ENCODE measurements around the gene TTLL5.

TTLL5 gene

DNA sequence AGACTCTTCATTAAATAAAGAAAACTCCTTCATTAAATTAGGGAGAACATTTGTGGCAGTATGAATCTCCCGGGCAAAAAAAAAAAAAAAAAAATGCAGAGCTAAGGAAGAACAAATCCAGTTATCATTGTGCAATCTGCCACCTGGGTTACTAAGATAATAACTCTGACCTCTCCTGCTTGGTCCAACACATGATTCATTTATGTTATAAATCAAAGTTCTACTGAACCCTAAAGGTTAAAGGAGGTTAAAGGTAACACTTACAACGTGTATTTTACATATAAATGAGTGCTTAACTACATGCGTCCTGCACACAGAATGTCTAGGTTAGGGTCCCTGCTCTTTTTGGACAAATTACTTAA lies 316.5 kb downstream of the TTLL5 start:
- FAIRE-seq, result no peak

DNA sequence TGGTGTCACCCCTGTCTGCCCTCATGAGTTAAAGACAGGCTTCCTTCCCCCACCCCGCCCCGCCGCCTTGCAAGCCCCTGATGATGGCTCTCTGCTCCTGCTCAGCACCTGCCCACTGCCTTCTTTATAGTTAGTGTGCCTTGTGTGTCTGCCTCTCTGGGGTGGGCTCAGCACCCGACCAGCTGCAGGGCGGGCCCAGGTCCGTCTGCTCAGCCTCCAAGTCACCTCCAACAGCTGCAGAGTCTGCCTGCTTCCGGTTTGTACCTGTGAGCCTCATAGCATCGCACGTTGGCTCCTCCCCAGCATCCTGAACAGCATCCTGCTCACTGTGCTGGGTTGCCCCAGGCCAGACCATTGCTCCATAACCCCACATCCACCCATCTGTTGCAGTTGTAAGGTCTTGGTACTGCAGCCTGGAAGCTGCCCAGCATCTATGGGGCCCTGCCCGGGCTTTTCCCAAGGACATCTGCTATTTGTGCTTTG lies 317.2 kb downstream of the TTLL5 start:
- no peak for FAIRE-seq

DNA sequence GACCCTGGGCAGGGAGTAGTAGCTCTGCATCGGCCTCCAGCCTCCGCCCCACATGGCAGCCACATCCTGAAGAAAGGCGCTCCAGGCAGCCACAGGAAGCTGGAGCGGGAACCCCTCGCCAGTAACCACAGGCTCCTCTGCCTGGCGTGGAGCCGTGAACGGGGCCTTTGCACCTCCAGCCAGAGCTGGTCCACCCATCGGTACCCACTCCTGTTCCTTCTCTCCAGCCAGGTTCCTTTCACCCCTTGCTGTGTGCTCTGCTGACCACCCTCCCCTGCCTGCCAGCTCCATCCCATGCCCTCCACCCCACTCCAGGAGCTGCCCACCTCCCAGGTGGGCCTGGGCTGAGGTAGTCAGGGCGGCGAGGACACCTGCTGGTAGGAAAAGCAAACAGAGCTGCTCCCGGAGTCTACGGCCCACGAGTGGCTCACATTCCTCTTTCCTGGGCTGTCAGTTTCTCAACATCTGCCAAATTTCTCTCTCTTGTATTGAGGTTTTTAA lies 318.1 kb downstream of the TTLL5 start:
- FAIRE-seq, result no peak

DNA sequence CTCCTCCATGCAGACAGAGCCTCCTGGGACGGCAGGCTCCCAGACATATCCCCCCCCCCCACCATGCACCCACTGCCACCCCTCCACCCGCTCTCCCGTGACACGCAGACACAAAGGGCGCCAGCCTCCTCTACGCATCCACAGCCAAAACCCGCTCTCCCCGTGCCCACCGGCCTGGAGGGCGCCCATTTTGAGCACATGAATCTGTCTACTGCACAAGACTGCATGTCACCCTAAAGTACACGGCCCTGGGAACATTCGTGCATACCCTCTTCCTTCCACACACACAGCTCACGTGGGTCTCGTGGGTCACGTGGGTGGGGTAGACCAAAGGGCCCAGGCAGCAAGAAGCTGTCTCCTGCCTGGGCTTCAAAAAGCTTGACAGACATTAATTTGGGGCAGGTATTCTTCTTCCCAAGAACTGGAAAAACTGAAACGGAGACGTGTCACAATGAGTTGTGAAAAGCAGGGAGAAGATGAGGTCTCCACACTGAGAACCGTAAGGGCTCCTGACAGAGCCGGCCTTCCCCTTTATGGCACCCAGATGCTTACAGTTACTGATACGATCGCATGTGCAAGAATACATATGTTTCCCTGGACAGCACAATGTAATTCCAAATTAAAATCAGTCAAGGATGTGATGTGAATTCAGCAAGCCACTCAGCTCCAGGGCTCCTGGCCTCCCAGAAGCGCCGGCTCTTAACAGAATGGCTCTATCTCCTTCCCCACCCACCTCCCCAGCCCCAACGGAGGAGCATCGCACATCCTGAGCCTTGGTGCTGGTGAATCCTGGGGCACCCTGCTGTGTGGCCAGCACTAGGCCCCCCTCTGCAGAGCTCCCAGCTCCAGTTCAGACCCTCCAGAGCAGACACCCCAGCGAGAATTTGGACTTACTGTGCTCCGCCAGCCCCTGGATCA lies 318.9 kb downstream of the TTLL5 start:
- FAIRE-seq, result no peak

DNA sequence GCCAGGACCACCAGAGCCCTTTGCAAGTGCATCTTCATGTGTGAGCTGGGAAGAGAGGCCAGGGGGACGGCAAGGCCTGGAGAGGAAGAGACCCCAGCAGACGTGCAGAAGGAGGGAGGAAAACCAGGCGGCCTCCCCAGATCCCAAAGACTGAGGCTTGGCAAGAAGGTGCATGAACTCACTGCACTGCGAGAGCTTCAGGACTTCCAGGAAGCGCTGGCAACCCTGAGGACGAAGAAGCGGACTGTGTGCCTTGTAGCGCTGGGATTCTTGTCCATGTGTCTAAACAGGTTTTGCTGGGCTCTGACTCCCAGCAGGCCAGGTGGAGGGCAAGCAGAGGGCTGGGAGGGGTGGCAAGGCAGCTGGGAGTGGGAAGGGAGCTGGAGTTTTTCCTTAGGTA lies 319.8 kb downstream of the TTLL5 start:
- FAIRE-seq, result no peak

DNA sequence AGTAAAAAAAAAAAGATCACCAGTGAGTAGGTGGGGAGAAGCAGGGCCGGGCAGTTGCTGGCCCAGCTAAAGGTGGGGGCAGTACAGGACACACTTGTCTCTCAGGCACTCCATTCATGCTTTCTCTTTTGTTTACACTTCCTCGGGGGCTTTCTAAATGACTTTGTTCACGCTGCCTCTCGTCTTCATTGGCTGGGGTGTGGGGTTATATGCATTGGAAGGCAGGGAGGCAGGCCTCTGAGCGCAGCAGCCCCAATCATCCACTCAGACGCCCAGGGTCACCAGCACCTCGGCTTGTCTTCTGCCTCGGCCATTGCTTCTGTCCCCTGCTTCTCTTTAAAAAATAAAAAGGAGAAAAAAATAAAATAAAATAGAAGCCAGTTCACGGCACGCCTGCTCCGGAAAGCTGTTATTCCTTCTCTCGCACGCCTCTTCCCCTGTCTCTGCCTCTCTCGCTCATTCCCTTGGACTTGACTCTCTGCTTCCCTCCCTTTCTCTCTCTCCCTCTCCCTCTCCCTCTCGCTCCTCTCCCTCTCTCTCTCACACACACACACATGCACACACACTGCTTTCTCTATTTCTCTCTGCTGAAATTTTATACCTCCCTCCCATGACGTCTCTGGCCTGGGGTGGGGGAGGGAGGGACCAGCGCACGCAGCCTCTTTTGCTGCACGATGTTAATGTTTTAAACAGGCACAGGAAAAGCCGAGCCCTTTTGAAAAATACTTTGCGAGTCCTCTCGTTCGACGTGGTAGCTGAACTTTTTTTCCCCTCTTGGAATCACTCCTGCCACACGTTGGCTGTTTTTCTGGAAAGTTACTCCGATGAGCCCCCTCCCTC lies 320.6 kb downstream of the TTLL5 start, which contains the start of gene TGFB3:
Gene TGFB3, minus strand, starts transcription at position 570 of the 840 bp plus-strand sequence. CDS start 1,102 bp downstream, outside the sequence.
- FAIRE-seq, result no peak

DNA sequence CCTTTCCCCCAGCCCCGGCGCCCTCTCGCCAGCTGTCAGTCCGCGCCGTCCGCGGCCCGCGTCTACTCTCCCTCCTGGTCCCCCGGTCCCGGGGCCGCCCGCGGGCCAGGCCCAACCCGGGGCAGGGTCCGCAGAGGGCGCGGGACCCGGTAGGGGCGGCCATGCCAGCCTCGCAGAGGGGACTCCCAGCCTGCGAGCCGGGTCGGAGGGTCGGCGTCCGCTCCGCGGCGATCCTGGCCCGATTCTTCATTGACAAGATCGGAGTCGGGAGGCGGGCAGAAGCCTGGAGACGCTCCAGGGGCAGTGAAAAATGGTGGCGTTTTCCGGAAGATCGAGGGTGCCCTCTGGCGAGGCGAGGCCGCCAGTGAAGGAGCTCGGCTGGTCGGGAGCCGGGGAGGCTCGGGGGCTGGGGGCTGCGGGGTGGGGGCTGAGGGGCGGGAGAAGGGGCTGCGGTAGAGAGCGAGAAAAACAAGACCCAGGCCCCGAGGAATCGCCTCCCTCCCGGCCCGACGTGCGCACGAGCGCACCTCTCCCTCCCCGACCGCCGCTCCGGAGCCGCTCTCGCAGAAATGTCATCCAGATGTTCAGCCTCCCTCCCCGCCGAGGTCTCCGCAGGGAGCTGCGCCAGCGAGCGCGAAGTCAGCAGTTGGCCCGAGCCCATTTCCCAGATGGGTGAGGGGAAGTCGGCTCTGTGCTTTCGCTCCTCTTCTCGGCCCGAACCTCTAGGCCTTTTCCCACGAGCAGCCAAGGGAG lies 321.4 kb downstream of the TTLL5 start:
- FAIRE-seq, result no peak

DNA sequence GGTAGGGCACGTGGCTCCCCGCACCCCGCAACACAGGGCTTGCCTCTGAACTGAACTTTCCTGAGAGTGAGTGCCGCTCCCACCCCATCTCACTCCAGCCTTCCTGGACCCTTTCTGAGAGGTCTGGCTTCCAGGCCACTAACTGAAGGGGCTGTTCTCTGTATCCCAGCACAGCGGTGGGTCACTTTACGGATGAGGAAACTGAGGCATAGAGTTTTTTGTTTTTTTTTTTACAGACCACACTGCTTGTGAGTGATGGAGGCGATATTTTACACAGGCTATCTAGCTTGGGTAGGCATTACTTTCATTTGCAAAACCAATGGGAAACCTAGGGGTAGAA lies 321.9 kb downstream of the TTLL5 start:
- FAIRE-seq, result no peak

DNA sequence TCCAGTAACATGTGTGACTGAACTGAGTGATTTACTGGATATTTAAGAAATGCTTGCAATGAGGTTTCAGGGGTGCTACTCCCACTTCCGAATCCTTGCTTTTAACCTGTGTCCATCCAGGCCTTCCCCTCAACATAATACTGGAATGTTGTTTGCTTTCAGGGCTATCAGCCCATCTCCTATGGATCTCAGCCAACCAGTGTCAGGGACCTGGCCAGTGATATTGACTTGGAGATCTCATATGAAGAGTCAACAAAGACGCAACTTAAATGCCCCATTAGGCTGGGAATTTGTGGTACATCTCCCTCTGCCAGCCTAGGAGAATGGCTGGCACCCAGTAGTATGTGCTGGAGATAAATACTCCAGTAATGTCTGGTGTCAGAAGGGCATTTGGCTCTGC lies 323.6 kb downstream of the TTLL5 start:
- FAIRE-seq, result no peak

DNA sequence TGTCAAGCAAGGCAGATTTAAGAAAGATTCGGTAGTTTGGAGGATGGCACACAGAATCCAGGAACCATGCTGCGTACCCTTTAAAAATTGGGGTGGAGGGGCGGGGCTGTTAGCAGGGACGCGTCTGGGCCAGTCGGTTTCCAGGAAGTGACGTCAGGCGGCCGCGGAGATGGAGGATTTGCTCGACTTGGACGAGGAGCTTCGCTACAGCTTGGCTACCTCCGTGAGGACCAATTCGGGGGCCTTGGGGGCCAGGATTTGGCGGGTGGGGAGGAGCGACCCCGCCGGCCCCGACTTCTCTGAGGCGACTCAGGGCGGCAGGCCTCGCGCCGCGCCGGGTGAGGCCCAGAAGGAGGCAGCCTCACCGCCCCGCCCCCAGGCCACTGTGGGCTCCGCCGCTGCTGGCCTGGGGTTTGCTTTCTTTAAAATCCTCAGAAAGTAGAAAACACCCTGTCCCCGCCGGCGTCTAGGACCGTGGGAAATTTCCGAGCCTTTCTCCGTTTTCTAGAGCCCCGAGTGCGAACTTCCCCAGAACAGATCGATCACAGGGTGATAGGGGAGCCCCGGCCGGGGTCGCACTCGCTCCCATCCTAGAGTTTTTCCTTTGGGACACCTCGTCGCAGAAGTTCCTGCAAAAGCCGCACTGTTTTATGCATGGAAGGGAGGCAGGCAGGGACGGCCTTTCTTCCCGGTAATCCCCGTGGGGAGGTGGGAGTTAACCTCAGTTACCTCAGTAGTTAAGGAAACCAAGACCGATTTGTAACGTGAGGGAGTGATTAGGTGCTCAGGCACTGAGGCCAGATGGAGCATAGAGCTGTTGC lies 324.8 kb downstream of the TTLL5 start, which contains the start of gene IFT43:
Gene IFT43, plus strand, starts transcription at position 146 of the 821 bp plus-strand sequence. Its CDS starts 24 bp downstream, at position 170.
- no peak for FAIRE-seq

DNA sequence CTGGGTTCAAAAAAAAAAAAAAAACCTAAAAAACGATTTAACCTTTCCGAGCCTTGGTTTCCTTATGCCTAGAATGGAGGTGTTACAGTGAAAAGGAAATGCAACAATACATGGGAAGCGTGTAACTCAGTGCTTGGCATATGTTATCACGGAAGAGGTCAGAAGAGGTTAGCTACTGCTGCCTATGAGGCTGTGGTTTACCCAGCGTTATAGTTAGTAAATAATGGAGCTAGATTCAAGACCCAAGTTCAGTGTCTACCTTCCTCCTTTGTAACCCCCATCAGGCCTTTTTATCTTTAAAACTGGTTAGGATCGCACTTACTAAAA lies 325.4 kb downstream of the TTLL5 start:
- FAIRE-seq, result no peak

DNA sequence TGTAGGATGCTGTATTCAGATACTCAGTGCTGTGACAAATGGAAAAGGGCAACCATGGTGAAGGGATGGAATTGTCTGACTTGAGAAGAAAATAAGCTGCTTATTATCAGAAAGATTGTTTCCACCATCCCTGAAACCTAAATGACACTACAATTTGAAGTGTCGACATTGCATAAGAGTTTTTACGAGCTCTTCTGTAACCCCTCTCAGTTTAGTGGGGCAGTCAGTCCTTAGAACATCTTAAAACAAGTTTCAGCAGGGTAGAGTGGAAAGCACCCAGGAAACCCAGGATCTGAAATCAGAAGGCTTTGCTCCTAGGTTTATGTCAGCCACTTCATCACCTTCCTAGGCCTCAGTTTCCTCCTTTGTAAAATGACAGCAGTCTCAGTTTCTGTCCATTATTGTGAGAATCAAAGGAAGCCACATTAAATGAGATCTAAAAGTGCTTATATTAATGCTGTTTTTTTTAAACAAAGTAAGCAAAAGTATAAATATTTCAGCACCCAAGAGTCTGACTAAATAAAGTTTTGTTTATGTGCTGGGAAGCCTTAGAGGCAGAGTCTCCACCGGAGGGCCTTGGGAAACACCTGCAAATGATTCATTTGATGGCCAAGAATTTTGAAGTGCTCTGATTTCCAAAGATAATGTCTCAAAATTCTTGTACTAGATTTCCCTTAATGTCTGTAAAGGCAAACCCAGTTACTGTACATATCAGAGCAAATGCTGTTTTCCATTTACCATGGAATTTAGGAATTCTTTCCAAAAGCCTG lies 326.3 kb downstream of the TTLL5 start:
- no peak for FAIRE-seq

DNA sequence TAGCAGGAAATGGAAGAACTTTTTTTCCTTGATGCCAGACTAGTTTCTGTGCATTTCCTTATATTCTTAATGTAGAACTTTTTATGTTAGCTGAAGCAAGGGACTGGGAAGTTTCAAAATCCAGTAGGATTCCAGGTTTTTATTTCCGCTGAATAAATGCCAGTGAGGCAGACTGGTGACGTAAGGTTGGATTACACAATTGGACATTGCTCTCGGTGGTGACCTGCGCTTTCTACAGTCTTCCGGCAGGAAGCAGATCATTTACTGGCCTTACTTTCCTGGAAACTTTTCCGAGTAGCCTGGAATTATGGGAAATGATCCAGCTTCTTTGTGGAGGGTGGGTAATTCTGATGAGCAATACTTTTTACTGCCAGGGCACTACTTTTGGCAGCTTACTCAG lies 328.1 kb downstream of the TTLL5 start:
- no peak for FAIRE-seq

DNA sequence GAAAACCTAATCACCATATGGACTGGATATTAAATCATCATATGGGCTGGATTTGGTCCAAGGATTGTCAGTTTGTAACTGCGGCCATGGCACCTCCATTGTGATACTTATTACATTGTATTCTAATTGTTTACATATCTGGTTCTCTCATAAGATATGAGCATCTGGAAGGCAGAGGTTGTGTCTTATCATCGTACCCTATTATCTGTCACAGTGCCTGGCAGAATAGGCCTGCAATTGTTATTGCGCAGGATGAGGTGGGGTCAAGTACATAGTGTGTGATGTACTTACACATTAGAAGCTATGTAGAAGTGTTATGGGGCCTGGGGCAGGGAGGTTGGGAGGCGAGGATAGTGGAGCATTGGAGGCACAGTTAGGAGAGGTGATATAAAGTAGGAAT lies 329.3 kb downstream of the TTLL5 start:
- FAIRE-seq, result no peak

DNA sequence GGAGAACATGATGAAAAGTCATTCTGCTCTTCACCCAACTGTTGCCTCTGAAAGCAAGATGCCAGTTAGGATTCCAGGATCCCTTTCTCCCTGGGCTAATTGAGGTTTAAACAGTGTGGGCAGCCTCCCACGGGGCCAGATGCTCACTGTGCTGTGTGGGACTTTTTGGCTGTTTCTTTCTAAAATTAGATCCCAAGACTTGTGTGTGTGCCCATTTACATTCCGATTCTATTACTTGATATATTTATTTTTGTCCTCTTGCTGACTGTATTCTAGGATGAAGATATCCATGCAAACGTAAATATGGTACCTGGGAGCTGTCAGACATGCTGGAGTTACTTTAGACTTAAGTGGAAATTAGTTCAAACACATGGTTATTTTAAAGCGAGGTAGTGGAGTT lies 330.7 kb downstream of the TTLL5 start:
- FAIRE-seq, result no peak

DNA sequence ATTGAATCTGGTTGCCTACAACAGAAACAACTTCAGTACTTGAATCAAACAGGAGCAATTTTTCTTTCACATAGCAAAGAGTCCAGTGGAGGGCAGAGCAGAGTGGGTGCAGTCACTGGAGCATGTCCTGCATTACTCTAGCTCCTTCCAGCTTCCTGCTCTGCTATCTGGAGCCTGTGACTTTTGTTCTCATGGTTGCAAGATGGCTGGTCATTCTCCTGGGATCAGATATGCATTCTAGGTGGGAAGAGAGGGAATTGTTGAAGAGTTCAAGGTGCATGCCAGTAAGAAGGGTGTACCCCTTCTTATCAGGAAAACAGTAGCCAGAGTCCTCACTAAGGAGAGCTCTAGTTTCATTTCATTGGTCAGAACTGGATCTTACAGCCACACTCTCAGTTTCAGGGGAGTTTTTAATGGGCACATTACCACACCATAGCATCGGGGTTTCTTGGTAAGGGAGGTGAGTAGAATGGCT lies 332.6 kb downstream of the TTLL5 start:
- FAIRE-seq, result no peak

DNA sequence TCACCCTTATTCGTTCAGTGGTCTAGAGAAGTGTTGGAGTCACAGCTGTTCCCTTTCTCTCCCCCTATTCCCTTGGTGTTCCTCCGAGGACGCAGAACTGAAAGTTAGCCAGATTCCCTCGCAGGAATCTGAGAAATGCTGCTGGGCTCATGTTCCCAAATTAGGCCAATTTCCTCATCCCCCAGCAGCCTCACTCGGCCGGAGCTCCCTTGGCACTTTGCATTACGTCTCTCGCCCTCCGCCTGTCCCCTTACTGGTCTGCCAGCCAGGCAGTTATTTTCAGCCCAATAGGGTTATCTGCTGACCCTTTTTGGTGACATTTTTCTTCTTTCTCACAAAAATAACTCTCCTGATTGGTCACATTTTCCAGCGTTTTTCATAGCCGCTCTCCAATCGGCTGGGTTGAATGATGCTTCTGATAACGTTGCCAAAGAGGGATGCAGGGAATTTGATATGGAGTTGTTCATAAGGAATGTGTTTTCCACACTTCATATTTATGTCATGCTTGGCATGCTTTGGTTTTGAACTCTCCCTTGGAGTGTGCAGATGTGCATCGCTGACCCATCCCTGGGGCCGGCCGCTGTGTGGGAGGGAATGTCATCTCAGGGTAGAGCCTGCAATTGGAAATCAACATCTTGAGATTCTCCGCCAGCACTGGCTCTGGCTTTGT lies 334.5 kb downstream of the TTLL5 start:
- no peak for FAIRE-seq

DNA sequence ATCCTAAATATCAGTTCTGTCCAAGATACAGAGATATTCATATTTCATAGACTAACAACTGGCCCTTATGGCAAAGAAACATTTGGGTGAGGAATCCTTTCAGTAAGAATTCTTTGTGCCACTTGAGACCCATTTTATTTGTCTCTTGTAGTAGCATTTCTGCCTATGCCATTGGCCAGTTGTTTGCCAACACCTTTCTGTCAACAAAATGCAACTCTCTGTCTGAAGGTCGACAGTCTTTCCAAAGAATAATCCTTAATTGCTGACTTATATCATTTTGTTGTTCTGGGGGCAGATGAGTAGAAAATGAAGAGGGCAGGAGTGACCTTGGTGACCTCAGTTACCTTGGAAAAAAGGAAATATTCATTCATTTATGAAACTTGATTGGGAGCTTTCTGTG lies 335.4 kb downstream of the TTLL5 start:
- FAIRE-seq, result no peak

DNA sequence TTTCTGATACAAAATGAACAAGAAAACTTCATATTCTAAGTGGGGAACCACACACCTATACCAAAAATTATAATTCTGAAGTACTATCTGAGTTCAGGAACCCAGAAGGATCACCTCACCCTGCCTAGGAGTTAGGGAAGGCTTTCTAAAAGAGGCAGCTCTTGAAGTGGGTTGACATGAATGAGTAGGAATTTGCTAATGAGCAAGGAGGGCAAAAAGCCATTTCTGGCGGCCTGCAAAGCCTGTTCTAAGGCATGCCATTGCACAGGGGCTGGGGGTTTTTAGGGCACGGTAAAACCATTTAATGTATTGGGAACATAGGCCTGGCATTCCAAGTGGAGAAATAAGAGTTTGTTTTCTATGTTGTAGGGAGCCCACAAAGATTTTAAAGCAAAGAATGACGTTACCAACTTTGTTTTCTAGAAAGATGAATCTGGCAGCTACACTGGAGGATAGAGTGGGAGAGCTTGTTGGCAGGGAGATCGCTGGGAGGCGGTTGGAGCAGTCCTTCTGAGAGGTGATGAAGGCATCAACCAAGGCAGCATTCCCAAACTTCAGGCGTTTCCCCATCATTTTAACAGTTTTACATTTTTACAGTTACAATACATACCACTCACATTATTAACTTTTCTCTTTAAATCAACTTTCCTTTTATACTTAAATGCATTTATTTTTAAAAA lies 338.6 kb downstream of the TTLL5 start:
- no peak for FAIRE-seq

DNA sequence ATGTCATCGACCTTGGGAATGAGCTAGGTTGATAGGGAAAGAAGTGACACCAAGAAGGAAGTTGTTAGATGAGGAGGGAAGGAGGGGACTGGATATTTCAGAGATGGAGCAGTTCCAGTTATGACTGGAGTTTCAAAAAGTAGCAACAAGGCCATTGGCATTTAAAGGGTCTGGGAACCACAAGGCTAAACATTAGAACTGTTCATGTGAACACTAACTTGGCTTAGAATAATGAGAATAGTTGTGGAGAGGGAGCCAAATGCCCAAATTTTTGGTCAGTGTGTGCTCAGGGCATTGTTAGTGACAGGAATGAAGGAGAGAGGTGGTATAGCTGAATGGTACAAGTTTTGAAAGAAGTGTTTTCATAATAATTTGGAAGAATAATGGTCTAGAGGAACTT lies 341.3 kb downstream of the TTLL5 start:
- no peak for FAIRE-seq

Measured in TTC549 (cell line).